GM18870 (cell line): Measurements from ENCODE around the gene PRDM15.

Source experiments
- ATAC-seq: cut with Tn5 transposase; IDR thresholded peaks from one replicate; pipeline ENCODE4 v1.9.1; 2021; ENCODE audit warnings: moderate library complexity; ENCODE audit not compliant: unreplicated experiment

Gene PRDM15

GRCh38 chr21:41827951-41828883, 50.9 kb downstream of the PRDM15 start:
- no peak for ATAC-seq

- ATAC-seq: no peak
These were observed 53.3 kb downstream of the PRDM15 start for GRCh38 chr21:41825881-41826280.

- no peak for ATAC-seq
These were observed 53.9 kb downstream of the PRDM15 start for GRCh38 chr21:41825216-41825615.

- no peak for ATAC-seq
These were observed 54.5 kb downstream of the PRDM15 start for GRCh38 chr21:41824466-41825207.

GRCh38 chr21:41823906-41824305, 55.2 kb downstream of the PRDM15 start:
- ATAC-seq: no peak

GRCh38 chr21:41823166-41823565, 56.0 kb downstream of the PRDM15 start:
- ATAC-seq: no peak

- no peak for ATAC-seq
These were observed 57.2 kb downstream of the PRDM15 start for GRCh38 chr21:41821756-41822431.

GRCh38 chr21:41821081-41821755, 57.9 kb downstream of the PRDM15 start:
- ATAC-seq: no peak

GRCh38 chr21:41820384-41821080, 58.6 kb downstream of the PRDM15 start:
- ATAC-seq: no peak

GRCh38 chr21:41819856-41820281, 59.3 kb downstream of the PRDM15 start:
- ATAC-seq: no peak

GRCh38 chr21:41819236-41819855, 59.8 kb downstream of the PRDM15 start:
- no peak for ATAC-seq

GRCh38 chr21:41817877-41818855, 61.0 kb downstream of the PRDM15 start:
- ATAC-seq: no peak

GRCh38 chr21:41817228-41817627, 61.9 kb downstream of the PRDM15 start:
- no peak for ATAC-seq

GRCh38 chr21:41816583-41817165, 62.5 kb downstream of the PRDM15 start:
- no peak for ATAC-seq

- ATAC-seq: no peak
These were observed 63.2 kb downstream of the PRDM15 start for GRCh38 chr21:41815652-41816582.

GRCh38 chr21:41813226-41813625, 65.9 kb downstream of the PRDM15 start:
- no peak for ATAC-seq

- no peak for ATAC-seq
These were observed 66.5 kb downstream of the PRDM15 start for GRCh38 chr21:41812679-41813078.
